Limb (tissue), 2 donors: Measurements from ENCODE around the gene NRG2.

ENCODE experiments used
- DNase-seq, 2 donors: peaks; one replicate each; pipeline ENCODE4 v3.0.0-alpha.2; 2016; ENCODE audit errors: extremely low spot score in 2 of 2

NRG2 gene

GRCh38 chr5:139969318-139969717 is 73.8 kb downstream of the NRG2 start:
- DNase-seq = no peak

GRCh38 chr5:139968547-139969261 is 74.4 kb downstream of the NRG2 start:
- peak; percentile 83 to 94 for DNase-seq

DNA sequence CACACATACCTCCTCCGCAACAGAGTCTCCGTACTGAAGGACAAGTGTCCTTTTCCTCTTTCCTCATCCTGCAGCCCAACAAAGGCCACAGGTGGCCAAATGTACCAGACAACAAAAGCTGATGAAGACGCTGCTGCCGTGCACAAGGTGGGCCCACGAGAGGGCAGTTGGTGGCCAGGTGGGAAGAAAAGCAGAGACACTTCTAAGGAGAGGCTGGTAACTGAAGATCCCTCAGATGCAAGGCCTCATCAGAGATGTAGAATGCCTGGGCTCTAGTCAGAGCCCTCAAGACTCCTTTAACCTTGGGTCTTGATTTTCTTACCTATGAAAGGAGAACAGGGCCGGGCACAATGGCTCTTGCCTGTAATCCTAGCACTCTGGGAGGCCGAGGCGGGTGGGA is 75.7 kb downstream of the NRG2 start:
- DNase-seq = no peak

DNA sequence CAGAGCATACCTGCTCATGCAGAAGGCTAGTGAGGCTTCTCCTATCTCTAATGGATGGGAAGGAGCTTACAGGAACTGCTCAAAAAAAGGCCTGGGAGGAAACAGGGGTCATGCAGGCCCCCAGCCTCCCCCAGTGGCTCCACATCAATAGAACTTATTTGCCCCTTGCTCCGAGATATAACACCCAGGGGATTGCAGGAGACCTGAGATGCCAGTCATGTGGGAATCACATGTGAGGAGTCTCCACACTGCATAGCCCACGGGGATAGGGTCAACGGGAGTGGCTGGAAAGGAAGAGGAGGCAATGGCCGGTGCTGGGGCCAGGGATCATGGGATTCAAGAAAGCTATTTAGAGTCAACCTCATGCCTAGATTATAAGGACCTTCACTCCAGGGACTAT is 76.2 kb downstream of the NRG2 start:
- DNase-seq = no peak

- DNase-seq = no peak
Measured at GRCh38 chr5:139964994-139965565, 78.0 kb downstream of the NRG2 start.

- DNase-seq = no peak
Measured at GRCh38 chr5:139964266-139964993, 78.7 kb downstream of the NRG2 start.

DNA sequence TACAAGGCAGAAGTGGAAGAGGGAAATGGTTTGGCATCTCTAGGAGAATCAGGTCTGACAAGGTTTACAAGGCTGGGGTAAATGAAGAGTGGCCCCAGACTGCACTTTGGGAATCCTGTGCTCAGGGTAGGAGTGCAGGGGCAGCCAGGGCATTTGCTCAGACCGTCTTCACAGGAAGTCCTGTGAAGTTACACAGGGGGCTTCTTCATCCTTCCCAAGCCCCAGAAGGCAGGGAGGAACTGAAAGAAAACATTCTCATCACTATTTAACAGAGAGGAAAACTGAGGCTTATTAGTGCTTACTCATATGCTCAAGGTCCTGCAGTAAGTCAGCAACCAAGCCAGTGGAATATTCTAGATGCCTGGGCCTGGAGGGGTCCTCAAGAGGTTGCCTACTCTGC is 80.7 kb downstream of the NRG2 start:
- DNase-seq = no peak

DNA sequence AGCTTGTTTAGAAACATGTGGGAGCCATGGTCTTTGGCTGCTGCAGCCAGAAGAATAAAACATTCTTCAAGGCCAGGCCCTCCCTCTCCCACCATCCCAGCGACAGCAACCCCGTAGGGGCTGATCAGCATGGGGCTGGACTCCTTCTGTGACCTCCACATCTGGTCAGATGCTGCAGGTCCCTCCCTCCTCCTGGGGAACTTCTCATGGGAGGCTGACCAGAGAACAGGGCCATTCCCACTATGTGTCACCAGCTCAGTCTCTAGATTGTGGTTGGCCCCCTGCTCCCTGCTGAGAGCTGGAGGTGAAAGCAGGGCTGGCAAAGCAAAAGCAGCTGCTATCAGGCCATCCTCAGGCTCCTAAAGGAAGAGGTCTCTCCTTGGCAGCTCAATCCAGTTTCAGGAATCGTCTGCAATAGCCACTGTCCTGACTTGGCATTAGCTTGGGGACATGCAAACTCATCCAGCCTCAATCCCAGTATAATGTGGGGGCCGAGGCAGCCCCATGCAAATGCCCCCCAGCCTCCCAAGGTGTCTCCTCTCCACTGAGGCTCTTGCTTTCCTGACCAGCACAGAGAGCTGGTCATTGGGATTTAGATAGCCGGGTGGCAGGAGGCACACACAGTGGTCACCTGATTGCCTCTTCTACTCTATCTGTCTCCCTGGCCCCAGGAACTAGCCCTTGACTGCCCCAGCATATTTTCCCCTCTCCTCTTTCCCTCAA is 81.5 kb downstream of the NRG2 start:
- no peak for DNase-seq

DNA sequence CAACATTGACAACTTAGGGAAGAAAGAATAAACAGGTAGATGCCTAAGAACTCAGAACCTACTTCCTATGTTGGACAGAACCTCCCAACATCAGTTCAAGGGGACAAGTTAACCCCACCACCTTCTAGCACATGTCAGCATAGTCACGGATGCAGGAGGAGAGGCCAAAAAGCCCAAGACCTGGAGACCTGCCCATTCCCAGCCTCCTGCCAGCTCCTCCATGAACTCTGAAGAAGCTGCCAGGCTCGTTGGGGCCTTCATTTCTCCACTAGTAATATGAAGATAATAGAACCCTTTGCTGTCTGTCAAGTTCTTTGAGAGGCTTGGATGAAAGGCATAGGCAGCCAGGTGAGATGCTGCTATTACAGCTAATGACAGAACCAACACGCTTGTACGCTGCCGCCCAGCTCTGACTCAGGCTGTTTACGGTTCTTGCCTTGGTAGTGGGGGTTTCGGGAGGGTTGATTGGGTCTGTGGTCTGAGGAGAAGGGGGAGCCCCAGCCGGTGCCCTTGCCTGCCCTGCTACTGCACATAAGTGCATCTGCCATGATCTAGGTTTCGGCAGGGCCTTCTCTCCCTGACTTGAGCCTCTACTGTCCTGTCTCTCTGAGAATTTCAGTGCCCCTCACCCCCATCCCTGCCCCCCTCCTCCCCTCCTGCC is 82.2 kb downstream of the NRG2 start:
- no peak for DNase-seq

DNA sequence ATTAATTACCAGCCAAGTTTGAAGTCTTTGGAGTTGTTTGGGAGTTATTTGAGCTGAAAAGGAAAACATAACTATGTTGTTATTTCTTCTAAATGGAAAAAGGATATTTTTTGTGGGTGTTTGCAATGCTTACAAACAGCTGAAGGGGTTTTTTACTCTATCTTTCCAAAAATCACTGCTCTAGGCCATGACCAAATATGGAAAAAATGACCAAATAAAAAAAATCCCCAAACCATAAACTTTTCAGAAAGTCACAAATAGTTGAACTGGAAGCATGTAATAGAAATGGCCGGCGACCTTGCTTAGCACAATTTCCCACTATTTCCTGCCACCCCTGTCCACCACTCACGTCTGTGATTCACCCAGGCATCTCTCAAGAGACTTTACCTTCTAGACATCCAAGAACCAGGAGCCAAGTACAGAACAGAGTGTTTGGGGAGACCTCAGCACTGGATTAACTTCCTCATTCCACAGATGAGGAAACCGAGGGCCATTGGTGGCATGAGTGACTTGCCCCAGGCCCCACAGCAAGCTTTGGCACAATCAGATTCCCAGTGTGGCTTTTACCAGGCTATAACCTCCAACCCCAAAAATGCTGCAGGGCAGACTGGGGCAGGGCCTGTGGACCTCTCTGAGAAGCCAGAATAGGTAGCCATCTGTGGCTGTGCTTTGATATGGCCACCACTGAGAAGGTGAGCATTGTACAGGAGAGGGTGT is 84.5 kb downstream of the NRG2 start:
- DNase-seq = no peak

DNA sequence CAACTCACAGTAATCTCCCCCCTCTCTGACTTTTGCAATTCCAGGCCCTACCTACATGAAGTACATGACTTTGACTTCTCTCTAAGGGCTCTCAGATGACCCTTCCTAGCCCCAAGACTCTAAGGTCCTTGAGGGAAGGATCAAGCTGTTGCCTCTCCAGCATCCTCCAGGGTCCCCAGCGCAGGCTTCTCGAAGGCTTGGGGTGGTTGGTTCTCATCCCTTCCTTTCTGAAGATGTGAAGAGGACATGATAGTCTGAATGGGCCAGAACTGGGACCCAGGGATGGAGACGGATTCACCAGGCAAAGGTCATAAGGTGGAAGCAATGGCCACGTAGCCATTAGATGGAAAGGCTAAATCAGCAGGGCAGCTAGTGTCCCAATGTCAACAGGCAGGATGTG is 86.8 kb downstream of the NRG2 start:
- no peak for DNase-seq

DNA sequence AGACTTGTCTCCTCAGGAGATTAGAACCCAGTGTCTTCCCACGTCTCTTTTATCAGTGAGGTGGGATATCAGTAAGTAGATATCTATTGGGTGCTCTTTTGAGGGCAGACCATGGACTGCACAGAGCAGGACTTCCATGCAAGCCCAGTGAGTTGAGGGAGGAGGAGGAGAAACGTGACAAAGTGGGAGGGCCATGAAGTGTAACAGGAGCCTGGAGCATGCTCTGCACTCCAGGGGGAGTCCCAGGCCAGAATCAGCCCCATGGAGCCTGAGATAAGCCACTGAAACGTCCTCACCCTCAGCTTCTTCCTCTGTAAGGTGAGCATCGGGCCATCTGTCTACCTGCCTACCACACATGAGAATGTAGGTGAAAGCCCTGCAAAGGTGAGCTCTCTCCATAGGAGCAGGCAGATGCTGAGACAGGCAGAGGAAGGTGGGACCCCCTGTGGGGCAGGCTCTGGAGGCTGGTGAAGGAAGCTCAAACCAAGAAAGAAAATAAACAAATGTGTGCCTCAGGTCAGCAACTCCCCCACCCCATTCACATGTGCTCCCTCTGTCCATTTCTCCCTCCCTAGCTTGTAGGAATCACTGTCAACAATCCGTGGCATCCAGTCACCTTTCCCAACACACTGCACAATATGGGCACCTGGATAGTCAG is 87.4 kb downstream of the NRG2 start:
- no peak for DNase-seq

GRCh38 chr5:139955053-139955605 is 88.0 kb downstream of the NRG2 start:
- DNase-seq = no peak

DNA sequence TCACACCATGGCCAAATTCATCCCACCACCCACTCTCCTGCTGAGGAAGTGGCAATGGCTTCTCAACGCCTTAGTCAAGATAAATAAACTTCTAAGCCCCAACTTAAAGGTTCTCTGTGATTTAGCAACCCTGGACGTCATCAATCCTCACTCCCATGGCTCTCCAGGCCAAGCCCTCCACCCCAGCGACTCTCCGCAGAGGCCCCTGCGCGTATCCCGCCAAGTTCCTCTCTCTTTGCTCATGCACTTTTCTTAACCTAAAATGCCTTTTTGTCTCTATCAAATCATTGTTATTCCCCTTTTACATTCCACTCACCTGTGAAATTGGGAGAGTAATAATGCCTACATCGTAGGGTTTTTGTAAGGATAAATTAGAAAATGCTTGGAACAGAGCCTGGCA is 88.6 kb downstream of the NRG2 start:
- no peak for DNase-seq

GRCh38 chr5:139954022-139954421 is 89.1 kb downstream of the NRG2 start:
- no peak for DNase-seq

- DNase-seq = peak; percentile 38 to 49
Measured at GRCh38 chr5:139952574-139952973, 90.5 kb downstream of the NRG2 start.

- DNase-seq = no peak
Measured at GRCh38 chr5:139951983-139952382, 91.1 kb downstream of the NRG2 start.

GRCh38 chr5:139951296-139951924 is 91.7 kb downstream of the NRG2 start:
- DNase-seq = no peak

- no peak for DNase-seq
Measured at GRCh38 chr5:139950436-139950835, 92.7 kb downstream of the NRG2 start.

GRCh38 chr5:139949710-139950109 is 93.4 kb downstream of the NRG2 start:
- no peak for DNase-seq
